Measurements from ENCODE around the gene RPS17.

DNA sequence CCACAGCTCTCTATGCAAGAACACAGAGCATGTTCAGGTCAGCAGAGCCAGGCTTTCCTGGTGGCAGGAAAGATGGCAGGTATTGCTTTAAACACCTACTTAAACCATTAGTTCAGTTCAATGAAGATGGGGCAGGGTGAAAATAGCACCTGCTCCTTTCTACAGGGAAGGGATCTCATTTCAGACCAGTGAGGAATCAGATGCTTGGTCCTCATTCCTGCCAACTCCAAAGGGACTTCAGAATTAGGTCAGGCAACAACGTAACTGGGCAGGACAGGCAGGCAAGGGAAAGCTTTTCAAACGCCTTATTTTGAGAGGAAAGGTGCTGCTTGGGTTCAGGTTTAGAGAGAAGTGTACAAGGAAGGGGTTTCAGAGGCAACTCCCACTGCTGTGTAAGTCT is 12.6 kb upstream of the RPS17 start:
- TF ChIP-seq, protein P1, sequence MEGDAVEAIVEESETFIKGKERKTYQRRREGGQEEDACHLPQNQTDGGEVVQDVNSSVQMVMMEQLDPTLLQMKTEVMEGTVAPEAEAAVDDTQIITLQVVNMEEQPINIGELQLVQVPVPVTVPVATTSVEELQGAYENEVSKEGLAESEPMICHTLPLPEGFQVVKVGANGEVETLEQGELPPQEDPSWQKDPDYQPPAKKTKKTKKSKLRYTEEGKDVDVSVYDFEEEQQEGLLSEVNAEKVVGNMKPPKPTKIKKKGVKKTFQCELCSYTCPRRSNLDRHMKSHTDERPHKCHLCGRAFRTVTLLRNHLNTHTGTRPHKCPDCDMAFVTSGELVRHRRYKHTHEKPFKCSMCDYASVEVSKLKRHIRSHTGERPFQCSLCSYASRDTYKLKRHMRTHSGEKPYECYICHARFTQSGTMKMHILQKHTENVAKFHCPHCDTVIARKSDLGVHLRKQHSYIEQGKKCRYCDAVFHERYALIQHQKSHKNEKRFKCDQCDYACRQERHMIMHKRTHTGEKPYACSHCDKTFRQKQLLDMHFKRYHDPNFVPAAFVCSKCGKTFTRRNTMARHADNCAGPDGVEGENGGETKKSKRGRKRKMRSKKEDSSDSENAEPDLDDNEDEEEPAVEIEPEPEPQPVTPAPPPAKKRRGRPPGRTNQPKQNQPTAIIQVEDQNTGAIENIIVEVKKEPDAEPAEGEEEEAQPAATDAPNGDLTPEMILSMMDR (IDR thresholded peaks at IDR 0.05) = no peak
- no peak for TF ChIP-seq POLR2AphosphoS5 (IDR thresholded peaks at IDR 0.05)

Data from sigmoid colon (tissue), 4 donors.